Measurements from ENCODE around the gene CCR3.

DNA sequence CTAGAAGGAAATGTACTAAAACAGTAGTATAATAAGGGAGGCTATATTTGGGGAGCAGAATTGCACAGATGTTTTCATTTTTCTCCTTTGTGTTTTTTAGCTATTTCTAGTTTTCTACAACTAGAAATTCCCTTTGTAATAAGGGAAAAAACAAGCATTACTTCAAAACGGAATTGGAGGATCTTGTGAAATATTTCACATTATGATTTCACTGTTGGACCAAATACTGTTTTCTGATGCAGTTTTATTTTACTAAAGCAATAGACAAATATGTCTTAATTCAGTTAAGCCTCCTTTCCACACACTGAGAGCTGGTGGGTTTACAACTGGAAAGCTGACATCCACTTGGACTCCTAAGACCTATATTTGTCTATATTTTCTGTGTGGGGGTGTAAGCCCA is 41.5 kb upstream of the CCR3 start:
- TF ChIP-seq, protein P1, sequence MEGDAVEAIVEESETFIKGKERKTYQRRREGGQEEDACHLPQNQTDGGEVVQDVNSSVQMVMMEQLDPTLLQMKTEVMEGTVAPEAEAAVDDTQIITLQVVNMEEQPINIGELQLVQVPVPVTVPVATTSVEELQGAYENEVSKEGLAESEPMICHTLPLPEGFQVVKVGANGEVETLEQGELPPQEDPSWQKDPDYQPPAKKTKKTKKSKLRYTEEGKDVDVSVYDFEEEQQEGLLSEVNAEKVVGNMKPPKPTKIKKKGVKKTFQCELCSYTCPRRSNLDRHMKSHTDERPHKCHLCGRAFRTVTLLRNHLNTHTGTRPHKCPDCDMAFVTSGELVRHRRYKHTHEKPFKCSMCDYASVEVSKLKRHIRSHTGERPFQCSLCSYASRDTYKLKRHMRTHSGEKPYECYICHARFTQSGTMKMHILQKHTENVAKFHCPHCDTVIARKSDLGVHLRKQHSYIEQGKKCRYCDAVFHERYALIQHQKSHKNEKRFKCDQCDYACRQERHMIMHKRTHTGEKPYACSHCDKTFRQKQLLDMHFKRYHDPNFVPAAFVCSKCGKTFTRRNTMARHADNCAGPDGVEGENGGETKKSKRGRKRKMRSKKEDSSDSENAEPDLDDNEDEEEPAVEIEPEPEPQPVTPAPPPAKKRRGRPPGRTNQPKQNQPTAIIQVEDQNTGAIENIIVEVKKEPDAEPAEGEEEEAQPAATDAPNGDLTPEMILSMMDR (IDR thresholded peaks at IDR 0.05), result no peak
- TF ChIP-seq EZH2 (IDR thresholded peaks at IDR 0.05) (no peak), EZH2phosphoT487 (IDR thresholded peaks at IDR 0.05) (no peak)

Data from neural progenitor cell (in vitro differentiated cells).